GM18508 (cell line): ENCODE results near the gene MITF.

Experiments used
- ATAC-seq: cut with Tn5 transposase; IDR thresholded peaks from one replicate; pipeline ENCODE4 v1.9.1; 2021; ENCODE audit warnings: moderate number of reproducible peaks; ENCODE audit not compliant: insufficient read depth, unreplicated experiment

The MITF gene

GRCh38 chr3:69998759-69999139, 259.5 kb downstream of the MITF start:
- ATAC-seq = no peak

GRCh38 chr3:69999140-70000027, 260.1 kb downstream of the MITF start, which contains the start of gene SAMMSON:
Gene SAMMSON (plus strand): TSS chr3:69999733.
- ATAC-seq = no peak

- no peak for ATAC-seq
Measured at GRCh38 chr3:70000028-70000410, 260.8 kb downstream of the MITF start.

- ATAC-seq = no peak
Measured at GRCh38 chr3:70000563-70001081, 261.4 kb downstream of the MITF start.

GRCh38 chr3:70003119-70003518, 263.9 kb downstream of the MITF start:
- no peak for ATAC-seq

GRCh38 chr3:70006089-70006488, 266.8 kb downstream of the MITF start:
- no peak for ATAC-seq

- no peak for ATAC-seq
Measured at GRCh38 chr3:70010346-70010745, 271.1 kb downstream of the MITF start.

- ATAC-seq = no peak
Measured at GRCh38 chr3:70011582-70011981, 272.3 kb downstream of the MITF start.
